ENCODE data around the gene TMC8.
A peak's percentile ranks its signal among the peaks of the same experiment; 100 is the strongest.

Gene TMC8

GRCh38 chr17:78124081-78124835, 6.3 kb upstream of the TMC8 start:
- peak; percentile 41 for DNase-seq

GRCh38 chr17:78124836-78125137, 5.8 kb upstream of the TMC8 start:
- no peak for DNase-seq

- DNase-seq: peak; percentile 71
Observed at GRCh38 chr17:78125138-78125913, 5.2 kb upstream of the TMC8 start.

- no peak for DNase-seq
Observed at GRCh38 chr17:78125976-78126894, 4.3 kb upstream of the TMC8 start.

- no peak for DNase-seq
Observed at GRCh38 chr17:78126895-78127238, 3.7 kb upstream of the TMC8 start.

GRCh38 chr17:78127239-78127887, 3.2 kb upstream of the TMC8 start:
- peak; percentile 78 for DNase-seq

GRCh38 chr17:78127888-78128550, 2.6 kb upstream of the TMC8 start:
- peak; percentile 43 for DNase-seq

- peak; percentile 87 for DNase-seq
Observed at GRCh38 chr17:78128551-78129350, 1.8 kb upstream of the TMC8 start, which contains the start of gene TMC6. TMC6 (minus strand) TSS chr17:78128755; CDS start chr17:78126832, 1,923 bp downstream.

- DNase-seq: peak; percentile 70
Observed at GRCh38 chr17:78129351-78130089, 1.1 kb upstream of the TMC8 start.

GRCh38 chr17:78130090-78130436, 508 bp upstream of the TMC8 start:
- peak; percentile 34 for DNase-seq

- DNase-seq: peak; percentile 61
Observed at GRCh38 chr17:78131172-78132083, 857 bp downstream of the TMC8 start.

- DNase-seq: peak; percentile 80
Observed at GRCh38 chr17:78132084-78132676, 1.6 kb downstream of the TMC8 start.

- no peak for DNase-seq
Observed at GRCh38 chr17:78132767-78133178, 2.2 kb downstream of the TMC8 start.

GRCh38 chr17:78133179-78133951, 2.8 kb downstream of the TMC8 start:
- peak; percentile 50 for DNase-seq

GRCh38 chr17:78133971-78134898, 3.7 kb downstream of the TMC8 start:
- peak; percentile 87 for DNase-seq

GRCh38 chr17:78134899-78135385, 4.4 kb downstream of the TMC8 start:
- no peak for DNase-seq
